Esophagus squamous epithelium (tissue), 5 donors: ENCODE measurements around the gene OSGIN1. TPM values are rescaled to one million over a fixed set of nuclear protein-coding genes. Genes with fewer than 3 reads are reported as not detected.
A peak's percentile ranks its signal among the peaks of the same experiment; 100 is the strongest.

ENCODE experiments used
- DNase-seq: peaks from one replicate; lab custom pipeline; 2025; lab: John Stamatoyannopoulos, UW
- H3K27ac ChIP-seq, 4 donors: fragments of 200-600 bp; sonication (generic); one replicate each; pipeline ENCODE4 v1.5.1; 2016 to 2019; ENCODE audit warnings: mild to moderate bottlenecking in 1 of 4
- H3K27me3 ChIP-seq, 4 donors: fragments of 200-600 bp; sonication (generic); 1 replicate in 3 of 4; 2 replicates in 1 of 4; pipeline versions ENCODE4 v1.5.1 to v1.6.0; 2017 to 2021; ENCODE audit warnings: antibody characterized with exemption in 1 of 4
- H3K36me3 ChIP-seq, 3 donors: fragments of 200-600 bp; sonication (generic); one replicate each; pipeline ENCODE4 v1.5.1; 2016 to 2019
- H3K4me1 ChIP-seq, 3 donors: fragments of 200-600 bp; sonication (generic); one replicate each; pipeline ENCODE4 v1.5.1; 2017 to 2019
- H3K4me3 ChIP-seq, 4 donors: fragments of 200-600 bp; sonication (generic); 1 replicate in 3 of 4; 2 replicates in 1 of 4; pipeline ENCODE4 v1.5.1; 2016 to 2019; ENCODE audit warnings: mild to moderate bottlenecking in 2 of 4, moderate library complexity in 1 of 4
- H3K9me3 ChIP-seq, 3 donors: fragments of 200-600 bp; sonication (generic); one replicate each; pipeline ENCODE4 v1.5.1; 2016 to 2019
- CTCF ChIP-seq, 6 experiments: fragments of 450-650 bp in 4 of 6; fragments of 200-600 bp in 2 of 6; sonication (generic) in 2 of 6; IDR thresholded peaks; one replicate each; pipeline ENCODE4 v1.5.1; 2016 to 2019; ENCODE audit warnings: antibody characterized with exemption in 6 of 6, mild to moderate bottlenecking in 4 of 6, moderate library complexity in 4 of 6
- POLR2A ChIP-seq, 4 donors: fragments of 450-650 bp; IDR thresholded peaks; one replicate each; pipeline ENCODE4 v1.6.1; 2017; ENCODE audit warnings: antibody characterized with exemption in 4 of 4, mild to moderate bottlenecking in 4 of 4, moderate library complexity in 3 of 4
- WGBS, 2 donors: methylation state at CpG; one replicate each; pipeline ENCODE4 v1.1.5; 2018; 5-methylcytosine and 5-hydroxymethylcytosine counted together
- intact Hi-C: fragments of 100-400 bp; cut with DNase I; formaldehyde crosslinking; loops from one replicate; pipeline ENCODE4 v1.15.0; 2022
- total RNA-seq, 4 donors: library from RNA; depleted of rRNA; stranded (reverse); fragments of >200 nt; gene quantifications; one replicate each; pipeline ENCODE4 v1.1.0, GENCODE V29; 2016
- donor health status: DM: yes; HTN: yes; CAD: no.

Gene OSGIN1
- total RNA-seq, 4 donors from 2014 or later: 5.0 to 27.6 (median 11.1) TPM

DNA sequence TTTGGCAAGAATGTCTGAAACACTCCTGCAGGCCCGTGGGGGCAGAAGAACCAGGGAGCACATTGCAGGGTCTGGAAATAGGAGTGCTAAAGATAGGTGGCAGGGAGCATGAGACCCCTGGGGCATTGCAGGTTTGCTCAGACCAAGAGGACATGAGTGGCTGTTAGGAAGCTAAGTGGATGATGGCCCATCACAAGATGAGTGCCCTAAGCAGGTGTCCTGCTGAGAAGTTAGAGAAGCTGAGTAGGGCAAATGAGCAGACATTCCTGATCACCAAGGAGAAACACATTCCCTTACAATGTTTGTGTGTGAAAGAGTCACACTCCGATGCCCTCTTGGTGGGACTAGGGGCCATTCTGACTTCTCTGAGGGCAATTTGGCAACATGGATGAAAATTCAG is 44.2 kb upstream of the OSGIN1 start:
- Histone ChIP-seq H3K4me1 (peaks cover 0 to 11% (median 0%) of the 10 kb centered on the region in 3 donors), H3K27ac (no peak overlapping the region), H3K9me3 (no peaks in the 10 kb centered on the region), H3K36me3 (peaks cover 5 to 79% (median 15%) of the 10 kb centered on the region in 3 donors), H3K27me3 (no peaks in the 10 kb centered on the region), H3K4me3 (no peak overlapping the region)
- intact Hi-C loops: no loop called here
- no peak for DNase-seq
- no peak for TF ChIP-seq POLR2A (IDR thresholded peaks at IDR 0.05)
- no peak for TF ChIP-seq CTCF (IDR thresholded peaks at IDR 0.05)
- WGBS, 2 donors: 86 to 92% methylated on average over 2 of the region's 2 CpGs

DNA sequence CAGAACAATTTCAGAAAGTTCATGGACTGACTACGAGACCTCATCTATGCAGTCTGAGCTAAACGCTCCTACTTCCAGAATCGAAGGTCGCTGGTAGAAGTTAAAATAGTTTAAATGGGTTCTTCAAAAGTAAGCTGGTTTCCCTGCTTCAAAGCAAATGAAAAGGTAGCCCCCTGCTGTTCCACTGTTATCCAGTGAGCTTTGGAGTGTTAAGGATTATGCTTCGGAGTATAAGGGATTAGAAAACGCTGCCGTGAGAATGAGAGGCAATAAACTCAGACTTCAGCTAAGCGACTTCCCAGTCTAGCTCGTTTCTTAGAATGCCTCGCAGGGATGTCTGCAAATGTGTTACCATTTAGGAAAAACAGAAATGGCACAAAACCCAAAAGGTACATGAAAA is 41.8 kb upstream of the OSGIN1 start:
- intact Hi-C loops: no loop called here
- Histone ChIP-seq H3K27me3 (no peaks in the 10 kb centered on the region), H3K9me3 (no peaks in the 10 kb centered on the region), H3K36me3 (peaks cover 12 to 93% (median 21%) of the 10 kb centered on the region in 3 donors), H3K4me1 (peaks cover 0 to 6% (median 0%) of the 10 kb centered on the region in 3 donors), H3K4me3 (no peak overlapping the region), H3K27ac (no peak overlapping the region)
- 93 to 94% methylated on average over 10 of the region's 10 CpGs for WGBS, 2 donors
- no peak for TF ChIP-seq CTCF (IDR thresholded peaks at IDR 0.05)
- TF ChIP-seq POLR2A (IDR thresholded peaks at IDR 0.05): no peak
- DNase-seq: no peak

DNA sequence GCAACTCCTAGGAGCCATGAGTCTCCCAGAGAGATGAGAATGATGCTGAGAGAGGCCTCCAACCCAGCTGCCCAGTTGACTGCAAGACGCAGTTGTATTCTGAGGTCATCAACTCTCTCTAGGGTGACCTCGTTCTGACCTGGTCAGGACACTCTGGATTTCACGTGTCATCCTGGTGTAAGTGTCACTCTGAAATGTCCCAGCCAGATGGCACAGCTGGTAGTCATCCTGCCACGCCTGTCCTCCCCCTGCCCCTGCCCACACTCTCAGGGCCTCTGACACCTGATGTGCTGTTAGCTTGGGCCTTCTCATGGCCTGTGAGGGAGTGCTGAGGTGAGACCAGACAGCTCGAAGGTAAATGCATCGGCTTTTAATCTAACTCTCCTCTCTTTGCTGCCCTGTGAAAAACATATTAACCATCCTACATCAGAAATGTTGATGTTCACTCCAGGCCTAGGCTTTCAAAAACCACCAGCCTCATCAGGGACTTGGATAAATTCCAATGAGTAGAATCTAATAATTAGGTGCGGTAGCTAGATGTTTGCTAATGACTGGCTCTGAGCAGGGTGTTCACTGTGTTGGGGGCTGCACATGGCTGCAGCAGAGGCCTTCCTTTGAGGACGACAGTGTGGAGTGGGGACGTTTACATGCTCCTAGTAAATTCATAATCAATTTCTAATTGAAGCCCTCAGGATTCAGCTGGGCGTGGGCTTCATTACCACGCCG is 40.4 kb upstream of the OSGIN1 start:
- H3K4me3 ChIP-seq: no peak overlapping the region
- H3K27ac ChIP-seq: peak overlapping the region in 3 of 4 donors; percentile 6 to 49 (median 39)
- no peaks in the 10 kb centered on the region for H3K27me3 ChIP-seq
- 77 to 79% methylated on average over 10 of the region's 12 CpGs for WGBS, 2 donors
- H3K36me3 ChIP-seq: peaks cover 12 to 97% (median 22%) of the 10 kb centered on the region in 3 donors
- intact Hi-C loops: no loop called here
- H3K4me1 ChIP-seq: peaks cover 0 to 6% (median 0%) of the 10 kb centered on the region in 3 donors
- DNase-seq: no peak
- H3K9me3 ChIP-seq: no peaks in the 10 kb centered on the region
- TF ChIP-seq POLR2A (IDR thresholded peaks at IDR 0.05): no peak
- no peak for TF ChIP-seq CTCF (IDR thresholded peaks at IDR 0.05)

DNA sequence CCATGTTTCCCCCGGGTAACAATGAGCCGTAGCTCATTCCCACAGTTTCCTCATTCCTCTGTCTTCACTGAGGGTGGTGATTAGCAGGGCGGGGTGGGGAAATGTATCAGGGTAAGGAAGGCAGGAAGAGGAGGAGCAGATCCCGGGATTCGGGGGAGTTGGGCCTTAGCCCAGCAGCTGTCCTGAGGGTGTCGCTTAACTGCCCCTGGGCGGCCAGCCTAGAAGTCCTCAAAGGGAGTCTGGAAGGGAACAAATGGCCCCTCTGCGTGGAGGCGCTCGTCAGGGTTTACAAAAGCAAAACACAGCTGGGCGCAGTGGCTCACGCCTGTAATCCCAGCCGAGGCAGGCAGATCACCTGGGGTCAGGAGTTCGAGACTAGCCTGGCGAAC is 39.8 kb upstream of the OSGIN1 start:
- TF ChIP-seq CTCF (IDR thresholded peaks at IDR 0.05): no peak
- TF ChIP-seq POLR2A (IDR thresholded peaks at IDR 0.05): no peak
- WGBS, 2 donors: 61 to 84% methylated on average over 9 of the region's 15 CpGs
- Histone ChIP-seq H3K9me3 (no peaks in the 10 kb centered on the region), H3K27ac (peak overlapping the region in 3 of 4 donors; percentile 6 to 49 (median 39)), H3K4me3 (no peak overlapping the region), H3K36me3 (peaks cover 12 to 97% (median 25%) of the 10 kb centered on the region in 3 donors), H3K27me3 (no peaks in the 10 kb centered on the region), H3K4me1 (peaks cover 0 to 6% (median 0%) of the 10 kb centered on the region in 3 donors)
- DNase-seq: no peak
- intact Hi-C loops: no loop called here

DNA sequence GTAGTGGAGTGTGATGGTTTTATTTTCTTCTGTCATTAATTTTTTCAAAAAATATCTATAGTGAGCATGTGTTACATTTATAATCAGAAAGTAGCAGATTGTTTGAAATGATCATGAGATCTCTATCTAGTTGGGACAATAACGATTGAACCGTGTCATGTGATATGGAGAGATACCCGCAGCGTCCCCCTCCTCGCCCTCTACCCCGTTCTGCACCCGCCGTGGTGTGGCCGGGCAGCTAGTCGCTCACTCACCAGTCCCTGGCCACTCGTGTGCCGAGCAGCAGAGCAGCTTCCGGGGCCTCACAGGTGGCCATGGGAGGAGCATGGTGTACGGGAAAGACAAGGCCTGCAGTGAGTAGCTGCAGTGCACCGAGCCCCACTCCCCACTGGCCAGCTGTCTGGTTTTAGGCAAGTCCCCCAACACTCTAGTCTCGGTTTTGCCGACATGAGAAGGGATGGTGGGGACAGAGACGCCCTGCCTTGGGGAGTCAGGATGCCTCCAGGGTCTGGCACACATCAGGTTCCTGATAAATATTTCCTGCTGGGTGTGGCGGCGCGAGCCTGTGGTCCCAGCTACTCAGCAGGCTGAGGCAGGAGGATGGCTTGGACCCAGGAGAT is 38.8 kb upstream of the OSGIN1 start:
- TF ChIP-seq POLR2A (IDR thresholded peaks at IDR 0.05): no peak
- TF ChIP-seq CTCF (IDR thresholded peaks at IDR 0.05): no peak
- intact Hi-C loops: no loop called here
- 92 to 94% methylated on average over 6 to 9 of the region's 21 CpGs for whole genome bisulfite sequencing, 2 donors
- Histone ChIP-seq H3K27ac (no peak overlapping the region), H3K9me3 (no peaks in the 10 kb centered on the region), H3K27me3 (no peaks in the 10 kb centered on the region), H3K4me1 (peaks cover 0 to 6% (median 0%) of the 10 kb centered on the region in 3 donors), H3K36me3 (peaks cover 12 to 97% (median 32%) of the 10 kb centered on the region in 3 donors), H3K4me3 (no peak overlapping the region)
- no peak for DNase-seq
